B cell (primary cell): ENCODE measurements around the gene ADAM19. TPM values are rescaled to one million over a fixed set of nuclear protein-coding genes. Genes with fewer than 3 reads are reported as not detected.
A peak's percentile ranks its signal among the peaks of the same experiment; 100 is the strongest.

Experiments used
- ATAC-seq: fragments of 200-7000 bp; cut with Tn5 transposase; one replicate; pipeline ENCODE4 v1.10.0; 2021; ENCODE audit warnings: low read depth, mild to moderate bottlenecking, moderate number of reproducible peaks, moderate library complexity
- CTCF ChIA-PET: fragments of 350-600 bp; sonication (Branson Sonifier 250); formaldehyde crosslinking; loops from one replicate; lab custom pipeline; 2021; ENCODE audit warnings: antibody characterized with exemption, inconsistent platforms; lab: Charles Lee
- POLR2A ChIA-PET: fragments of 350-600 bp; sonication (Branson Sonifier 250); formaldehyde crosslinking; loops from one replicate; lab custom pipeline; 2021; ENCODE audit warnings: antibody characterized with exemption; lab: Charles Lee
- DNase-seq: peaks from one replicate; pipeline ENCODE4 v3.0.0; 2013
- H2AFZ ChIP-seq: 2 replicates; pipeline ENCODE4 v1.6.1; 2012; ENCODE audit warnings: mild to moderate bottlenecking, low read depth, low read length; ENCODE audit not compliant: insufficient read depth, poor library complexity, severe bottlenecking
- H3K27ac ChIP-seq, 2 donors: 1 replicate in 1 of 2; 2 replicates in 1 of 2; pipeline ENCODE4 v1.5.1; 2012 to 2013; ENCODE audit warnings: low read length in 2 of 2, mild to moderate bottlenecking in 2 of 2, moderate library complexity in 1 of 2
- H3K27me3 ChIP-seq, 4 experiments: fragments of 200-600 bp in 1 of 4; sonication (generic) in 1 of 4; replicated peaks in 1 of 4; 1 replicate in 2 of 4; 2 replicates in 2 of 4; pipeline versions ENCODE4 v1.6.1 to v1.7.0; 2013 to 2016; ENCODE audit warnings: low read length in 3 of 4, mild to moderate bottlenecking in 2 of 4, mixed read lengths in 1 of 4, moderate library complexity in 1 of 4; ENCODE audit not compliant: insufficient read depth in 4 of 4, control insufficient read depth in 3 of 4; ENCODE audit errors: control extremely low read depth in 1 of 4
- H3K36me3 ChIP-seq, 2 experiments: replicated peaks in 1 of 2; 1 replicate in 1 of 2; 2 replicates in 1 of 2; pipeline versions ENCODE4 v1.6.1 to v1.7.1; 2013; ENCODE audit warnings: low read length in 1 of 2; ENCODE audit not compliant: insufficient read depth in 2 of 2, control insufficient read depth in 1 of 2; ENCODE audit errors: control extremely low read depth in 1 of 2, extremely low read depth in 1 of 2
- H3K4me1 ChIP-seq, 2 donors: fragments of 200-600 bp in 1 of 2; sonication (generic) in 1 of 2; 1 replicate in 1 of 2; 2 replicates in 1 of 2; pipeline versions ENCODE4 v1.5.1 to v1.6.1; 2013 to 2017; ENCODE audit warnings: low read length in 2 of 2; ENCODE audit not compliant: control insufficient read depth in 2 of 2, insufficient read depth in 2 of 2
- H3K4me2 ChIP-seq: replicated peaks from 2 replicates; pipeline ENCODE3; 2012; ENCODE audit warnings: mild to moderate bottlenecking, low read depth, low read length; ENCODE audit not compliant: poor library complexity, severe bottlenecking
- H3K4me3 ChIP-seq, 5 experiments: fragments of 200-600 bp in 1 of 5; sonication (generic) in 1 of 5; 1 replicate in 3 of 5; 2 replicates in 2 of 5; pipeline versions ENCODE4 v1.5.1 to v1.7.0; 2011 to 2016; ENCODE audit warnings: low read length in 4 of 5, mild to moderate bottlenecking in 4 of 5, low read depth in 2 of 5, control low read depth in 1 of 5, moderate library complexity in 1 of 5; ENCODE audit not compliant: insufficient read depth in 1 of 5; ENCODE audit errors: control extremely low read depth in 1 of 5, extremely low read depth in 1 of 5
- H3K79me2 ChIP-seq: fragments of 200-600 bp; sonication (generic); one replicate; pipeline ENCODE4 v1.6.0; 2016; ENCODE audit warnings: low read length; ENCODE audit not compliant: control insufficient read depth, insufficient read depth
- H3K9ac ChIP-seq: fragments of 200-600 bp; sonication (generic); 2 replicates; pipeline ENCODE4 v1.6.1; 2017; ENCODE audit warnings: mild to moderate bottlenecking, low read length, moderate library complexity
- H3K9me3 ChIP-seq, 3 donors: one replicate each; pipeline versions ENCODE4 v1.6.1 to v1.7.1; 2013; ENCODE audit warnings: low read length in 2 of 3; ENCODE audit not compliant: control insufficient read depth in 2 of 3, insufficient read depth in 1 of 3; ENCODE audit errors: control extremely low read depth in 1 of 3
- H4K20me1 ChIP-seq: 2 replicates; pipeline ENCODE4 v1.6.0; 2012; ENCODE audit warnings: mild to moderate bottlenecking, low read length; ENCODE audit not compliant: insufficient read depth, control insufficient read depth, poor library complexity, severe bottlenecking
- H3K27ac Mint-ChIP-seq: one replicate; pipeline ENCODE4 v1.8.0; 2021; ENCODE audit warnings: mixed read lengths
- H3K27me3 Mint-ChIP-seq: one replicate; pipeline ENCODE4 v1.8.0; 2021; ENCODE audit warnings: mixed read lengths
- H3K4me1 Mint-ChIP-seq: one replicate; pipeline ENCODE4 v1.8.0; 2021; ENCODE audit warnings: mixed read lengths
- H3K4me3 Mint-ChIP-seq: one replicate; pipeline ENCODE4 v1.8.0; 2021; ENCODE audit warnings: mixed read lengths
- H3K9me3 Mint-ChIP-seq: one replicate; pipeline ENCODE4 v1.8.0; 2022; ENCODE audit warnings: mixed read lengths; ENCODE audit not compliant: insufficient read depth
- EZH2 ChIP-seq: IDR thresholded peaks from 2 replicates; pipeline ENCODE4 v1.6.1; 2012; ENCODE audit warnings: borderline replicate concordance, low read depth, mild to moderate bottlenecking, moderate library complexity, low read length; ENCODE audit not compliant: insufficient read depth, poor library complexity, severe bottlenecking
- WGBS: methylation state at CpG from one replicate; pipeline ENCODE4 v1.1.5; 2013; ENCODE audit warnings: missing lambda C conversion rate; ENCODE audit not compliant: insufficient coverage; 5-methylcytosine and 5-hydroxymethylcytosine counted together
- intact Hi-C: fragments of 100-400 bp; cut with micrococcal nuclease; formaldehyde crosslinking; loops from one replicate; pipeline ENCODE4 v1.10.0; 2022
- polyA plus RNA-seq: library from polyadenylated mRNA; depleted of rRNA; stranded (reverse); fragments of >200 nt; gene quantifications from 2 replicates; pipeline ENCODE4 v1.2.3, GENCODE V29; 2012
- total RNA-seq, 2 donors: library from RNA; stranded (reverse); fragments of 120-200 nt in 1 of 2; gene quantifications; 1 replicate in 1 of 2; 2 replicates in 1 of 2; pipeline versions ENCODE4 v1.2.3 to v1.2.4, GENCODE V29; 2013 to 2022
- TF ChIP-seq, protein P1 (sequence below): fragments of 200-600 bp; IDR thresholded peaks from one replicate; pipeline ENCODE4 v1.8.0; 2022; ENCODE audit warnings: antibody characterized with exemption, mild to moderate bottlenecking

ADAM19 gene
- total and polyA plus RNA-seq, 2 donors (not counting 1 experiment from before 2014, with no cell fraction given) = 110 to 171 TPM

DNA sequence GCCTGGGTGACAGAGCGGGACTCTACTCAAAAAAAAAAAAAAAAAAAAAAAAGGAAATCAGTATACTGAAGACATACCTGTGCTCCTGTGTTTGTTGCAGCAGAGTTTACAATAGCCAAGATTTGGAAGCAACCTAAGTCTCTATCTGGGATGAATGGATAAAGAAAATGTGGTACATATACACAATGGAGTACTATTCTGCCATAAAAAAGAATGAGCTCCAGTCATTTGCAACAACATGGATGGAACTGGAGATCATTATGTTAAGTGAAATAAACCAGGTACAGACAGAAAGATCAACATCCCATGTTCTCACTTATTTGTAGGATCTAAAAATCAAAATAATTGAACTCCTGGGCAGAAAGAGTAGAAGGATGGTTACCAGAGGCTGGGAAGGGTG, 22.9 kb downstream of the ADAM19 start:
- Mint-ChIP-seq H3K4me1 (peaks cover 89% of the 10 kb centered on the region), H3K9me3 (no peaks in the 10 kb centered on the region), H3K27ac (peak overlapping the region; percentile 67), H3K27me3 (no peaks in the 10 kb centered on the region), H3K4me3 (peak overlapping the region; percentile 15)
- DNase-seq = no peak
- no CpG with 5 or more reads among the region's 1 CpG for WGBS
- H3K4me3 ChIP-seq = no peak overlapping the region
- peaks cover 98% of the 10 kb centered on the region for H4K20me1 ChIP-seq
- H3K27ac ChIP-seq = peak overlapping the region in 1 of 2 donors; percentile 46
- no peak overlapping the region for H3K4me2 ChIP-seq
- CTCF ChIA-PET = interaction anchor here (3.6 kb wide), 1 partner anchor 15 kb away, joined by 13 read pairs; no protein-coding TSS in a partner anchor
- H3K36me3 ChIP-seq = peaks cover 13 to 80% of the 10 kb centered on the region in 2 experiments
- POLR2A ChIA-PET = interaction anchor here (0.7 kb wide), 1 partner anchor 129 kb away, joined by 8 read pairs; no protein-coding TSS in a partner anchor
- H2AFZ ChIP-seq = no peak overlapping the region
- intact Hi-C loops = no loop called here
- H3K27me3 ChIP-seq = no peaks in the 10 kb centered on the region
- no peak for ATAC-seq
- peaks cover 79 to 81% of the 10 kb centered on the region in 2 donors for H3K4me1 ChIP-seq
- peaks cover 100% of the 10 kb centered on the region for H3K79me2 ChIP-seq
- TF ChIP-seq EZH2 = no peak
- TF ChIP-seq, protein P1, sequence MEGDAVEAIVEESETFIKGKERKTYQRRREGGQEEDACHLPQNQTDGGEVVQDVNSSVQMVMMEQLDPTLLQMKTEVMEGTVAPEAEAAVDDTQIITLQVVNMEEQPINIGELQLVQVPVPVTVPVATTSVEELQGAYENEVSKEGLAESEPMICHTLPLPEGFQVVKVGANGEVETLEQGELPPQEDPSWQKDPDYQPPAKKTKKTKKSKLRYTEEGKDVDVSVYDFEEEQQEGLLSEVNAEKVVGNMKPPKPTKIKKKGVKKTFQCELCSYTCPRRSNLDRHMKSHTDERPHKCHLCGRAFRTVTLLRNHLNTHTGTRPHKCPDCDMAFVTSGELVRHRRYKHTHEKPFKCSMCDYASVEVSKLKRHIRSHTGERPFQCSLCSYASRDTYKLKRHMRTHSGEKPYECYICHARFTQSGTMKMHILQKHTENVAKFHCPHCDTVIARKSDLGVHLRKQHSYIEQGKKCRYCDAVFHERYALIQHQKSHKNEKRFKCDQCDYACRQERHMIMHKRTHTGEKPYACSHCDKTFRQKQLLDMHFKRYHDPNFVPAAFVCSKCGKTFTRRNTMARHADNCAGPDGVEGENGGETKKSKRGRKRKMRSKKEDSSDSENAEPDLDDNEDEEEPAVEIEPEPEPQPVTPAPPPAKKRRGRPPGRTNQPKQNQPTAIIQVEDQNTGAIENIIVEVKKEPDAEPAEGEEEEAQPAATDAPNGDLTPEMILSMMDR = no peak
- no peaks in the 10 kb centered on the region for H3K9me3 ChIP-seq
- no peak overlapping the region for H3K9ac ChIP-seq

GRCh38 chr5:157550663-157551062, 24.9 kb downstream of the ADAM19 start:
- peak overlapping the region in 1 of 2 donors; percentile 80 for H3K27ac ChIP-seq
- no peak overlapping the region for H2AFZ ChIP-seq
- Mint-ChIP-seq H3K27ac (peak overlapping the region; percentile 59), H3K9me3 (no peaks in the 10 kb centered on the region), H3K27me3 (no peaks in the 10 kb centered on the region), H3K4me1 (peaks cover 91% of the 10 kb centered on the region), H3K4me3 (peak overlapping the region; percentile 55)
- peak overlapping the region; percentile 55 for H3K4me2 ChIP-seq
- ChIA-PET POLR2A (interaction anchor here (1.0 to 1.3 kb wide), 3 partner anchors 9 to 21 kb away, joined by 3 to 8 read pairs (median 4); no protein-coding TSS in a partner anchor), CTCF (interaction anchor here (0.7 to 3.6 kb wide), 7 partner anchors 17 to 168 kb away, joined by 3 to 13 read pairs (median 4); no protein-coding TSS in a partner anchor)
- H3K27me3 ChIP-seq = no peaks in the 10 kb centered on the region
- peaks cover 100% of the 10 kb centered on the region for H3K79me2 ChIP-seq
- ATAC-seq = no peak
- peak overlapping the region in 1 of 5 experiments; percentile 15 for H3K4me3 ChIP-seq
- peaks cover 13 to 83% of the 10 kb centered on the region in 2 experiments for H3K36me3 ChIP-seq
- TF ChIP-seq, protein P1 = no peak
- no peak for TF ChIP-seq EZH2
- no peaks in the 10 kb centered on the region for H3K9me3 ChIP-seq
- H4K20me1 ChIP-seq = peaks cover 99% of the 10 kb centered on the region
- intact Hi-C loops = no loop called here
- peaks cover 84 to 85% of the 10 kb centered on the region in 2 donors for H3K4me1 ChIP-seq
- peak overlapping the region; percentile 3 for H3K9ac ChIP-seq
- WGBS = no CpG with 5 or more reads among the region's 4 CpGs
- DNase-seq = no peak
